H1 (cell line): Measurements from ENCODE around the gene DAPK1. TPM values are rescaled to one million over a fixed set of nuclear protein-coding genes. Genes with fewer than 3 reads are reported as not detected.

Source experiments
- EZH2 ChIP-seq: fragments of 200-600 bp; sonication (generic); IDR thresholded peaks from 2 replicates; pipeline ENCODE4 v1.7.1; 2012; ENCODE audit warnings: low read depth, mild to moderate bottlenecking, moderate library complexity, low read length, inconsistent platforms; ENCODE audit not compliant: severe bottlenecking
- GABPA ChIP-seq: IDR thresholded peaks from 2 replicates; pipeline ENCODE4 v1.6.1; 2011; ENCODE audit warnings: mild to moderate bottlenecking, low read length, moderate library complexity, borderline replicate concordance; ENCODE audit not compliant: insufficient read depth
- JUND ChIP-seq: IDR thresholded peaks from 2 replicates; pipeline ENCODE4 v1.6.1; 2011; ENCODE audit warnings: mild to moderate bottlenecking, improper control_type of control experiment, low read length
- NRF1 ChIP-seq: IDR thresholded peaks from 2 replicates; pipeline ENCODE4 v1.6.1; 2011; ENCODE audit warnings: mild to moderate bottlenecking, low read depth, low read length, improper control_type of control experiment
- SIRT6 ChIP-seq: IDR thresholded peaks from one replicate; pipeline ENCODE4 v1.7.1; 2012; ENCODE audit warnings: low read length, inconsistent platforms
- SRF ChIP-seq: IDR thresholded peaks from 2 replicates; pipeline ENCODE4 v1.6.1; 2011; ENCODE audit warnings: mild to moderate bottlenecking, low read depth, low read length, moderate library complexity
- SUZ12 ChIP-seq: fragments of 200-600 bp; sonication (generic); IDR thresholded peaks from 2 replicates; pipeline ENCODE4 v1.6.1; 2012; ENCODE audit warnings: mild to moderate bottlenecking, inconsistent platforms, low read length, moderate library complexity, mixed read lengths
- TBP ChIP-seq: IDR thresholded peaks from 2 replicates; pipeline ENCODE4 v1.6.1; 2011; ENCODE audit warnings: low read depth, low read length, improper control_type of control experiment
- polyA plus RNA-seq, 7 experiments: library from polyadenylated mRNA; depleted of rRNA in 3 of 7; stranded (reverse) in 5 of 7; unstranded in 2 of 7; fragments of >200 nt in 5 of 7; fragments of 200-250 nt in 2 of 7; gene quantifications; 1 replicate in 5 of 7; 2 replicates in 1 of 7; 4 replicates in 1 of 7; pipeline versions ENCODE4 v1.2.1 to v1.2.3, GENCODE V29; 2011 to 2013; ENCODE audit warnings: missing spikeins in 2 of 7, mixed read lengths in 2 of 7
- total RNA-seq: library from RNA; stranded (reverse); fragmentation: NEBNext Ultra II Directional; extraction: Animal tissue kit (Norgen Biotek cat#: 25700); gene quantifications from 2 replicates; pipeline ENCODE4 v1.2.1, GENCODE V29; 2021
- TF ChIP-seq, protein P1 (sequence below): IDR thresholded peaks from 2 replicates; pipeline ENCODE4 v1.6.1; 2012; ENCODE audit warnings: low read length, inconsistent platforms

DAPK1 gene
- total and polyA plus RNA-seq, 2 of the 8 experiments (the other 6 are each of a cell fraction or from before 2014, with no cell fraction given), result 62.4 to 131 TPM

DNA sequence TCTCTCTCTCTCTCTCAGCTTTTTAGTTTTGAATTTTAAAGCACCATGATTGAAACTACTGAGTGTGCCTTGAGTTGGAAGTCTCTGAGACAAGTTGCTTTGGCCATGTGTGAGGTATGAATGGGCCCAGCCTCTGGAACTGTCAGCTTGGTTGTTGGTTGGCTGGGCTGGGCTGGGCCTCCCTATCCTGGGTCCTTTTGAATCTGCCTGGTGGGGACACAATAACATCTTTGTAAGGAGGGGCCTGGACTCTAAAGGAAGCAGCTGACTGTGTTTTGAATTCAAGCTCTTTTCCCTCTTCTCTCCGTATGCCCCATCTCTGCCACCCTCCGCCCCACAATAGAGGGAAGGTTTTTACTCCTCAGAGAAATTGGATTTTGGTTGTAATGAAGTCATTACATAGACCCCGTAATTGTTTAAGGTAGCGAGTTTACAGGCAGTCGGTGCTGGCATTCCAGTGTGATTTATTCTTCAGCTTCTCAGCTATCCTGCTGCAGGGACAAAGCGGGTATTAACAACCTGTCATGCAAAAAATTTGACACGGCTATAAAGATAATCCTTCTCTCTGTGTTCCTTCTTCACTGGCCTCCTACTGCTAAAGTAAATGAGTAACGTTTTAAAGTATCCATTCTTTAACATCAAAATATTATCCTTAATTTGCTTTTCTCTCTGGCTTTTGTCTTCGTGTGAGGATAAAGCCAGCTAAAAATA is 105.4 kb downstream of the DAPK1 start (continued):
- TF ChIP-seq, protein P1, sequence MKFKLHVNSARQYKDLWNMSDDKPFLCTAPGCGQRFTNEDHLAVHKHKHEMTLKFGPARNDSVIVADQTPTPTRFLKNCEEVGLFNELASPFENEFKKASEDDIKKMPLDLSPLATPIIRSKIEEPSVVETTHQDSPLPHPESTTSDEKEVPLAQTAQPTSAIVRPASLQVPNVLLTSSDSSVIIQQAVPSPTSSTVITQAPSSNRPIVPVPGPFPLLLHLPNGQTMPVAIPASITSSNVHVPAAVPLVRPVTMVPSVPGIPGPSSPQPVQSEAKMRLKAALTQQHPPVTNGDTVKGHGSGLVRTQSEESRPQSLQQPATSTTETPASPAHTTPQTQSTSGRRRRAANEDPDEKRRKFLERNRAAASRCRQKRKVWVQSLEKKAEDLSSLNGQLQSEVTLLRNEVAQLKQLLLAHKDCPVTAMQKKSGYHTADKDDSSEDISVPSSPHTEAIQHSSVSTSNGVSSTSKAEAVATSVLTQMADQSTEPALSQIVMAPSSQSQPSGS, result no peak
- TF ChIP-seq SRF (no peak), JUND (no peak), TBP (no peak), SIRT6 (no peak), GABPA (no peak), NRF1 (no peak), SUZ12 (no peak), EZH2 (no peak)
